HG03354 (cell line): ENCODE data around the gene ATG5.

Source experiments
- ATAC-seq: cut with Tn5 transposase; IDR thresholded peaks from one replicate; pipeline ENCODE4 v1.9.1; 2021; ENCODE audit warnings: mild to moderate bottlenecking; ENCODE audit not compliant: unreplicated experiment, poor library complexity, severe bottlenecking

ATG5 gene

DNA sequence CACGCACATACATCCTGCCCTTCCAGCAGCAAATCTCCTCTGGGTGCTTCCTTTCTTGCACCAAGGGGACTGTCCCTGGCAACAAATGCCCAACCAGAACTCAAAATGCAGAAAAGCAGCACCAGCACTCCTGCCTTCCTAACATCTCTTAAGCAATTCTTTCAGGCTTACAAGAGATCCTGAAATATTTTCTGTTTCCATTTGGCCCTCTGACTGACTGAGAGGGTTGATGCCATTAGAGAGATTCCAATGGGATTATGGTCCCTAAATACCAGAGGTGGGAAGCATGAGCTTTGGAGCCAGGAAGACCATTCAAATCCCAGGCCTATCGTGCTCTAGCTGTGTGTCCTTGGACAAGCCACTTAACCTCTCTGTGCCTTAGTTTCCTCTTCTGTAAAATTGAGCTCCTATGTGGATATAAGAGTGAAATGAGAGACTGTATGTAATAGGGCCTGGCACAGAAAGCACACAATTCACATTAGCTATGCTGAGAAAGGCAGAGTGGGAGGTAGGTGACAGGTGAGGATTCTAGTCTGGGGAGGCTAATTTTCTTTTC, 182.6 kb downstream of the ATG5 start:
- ATAC-seq: no peak

DNA sequence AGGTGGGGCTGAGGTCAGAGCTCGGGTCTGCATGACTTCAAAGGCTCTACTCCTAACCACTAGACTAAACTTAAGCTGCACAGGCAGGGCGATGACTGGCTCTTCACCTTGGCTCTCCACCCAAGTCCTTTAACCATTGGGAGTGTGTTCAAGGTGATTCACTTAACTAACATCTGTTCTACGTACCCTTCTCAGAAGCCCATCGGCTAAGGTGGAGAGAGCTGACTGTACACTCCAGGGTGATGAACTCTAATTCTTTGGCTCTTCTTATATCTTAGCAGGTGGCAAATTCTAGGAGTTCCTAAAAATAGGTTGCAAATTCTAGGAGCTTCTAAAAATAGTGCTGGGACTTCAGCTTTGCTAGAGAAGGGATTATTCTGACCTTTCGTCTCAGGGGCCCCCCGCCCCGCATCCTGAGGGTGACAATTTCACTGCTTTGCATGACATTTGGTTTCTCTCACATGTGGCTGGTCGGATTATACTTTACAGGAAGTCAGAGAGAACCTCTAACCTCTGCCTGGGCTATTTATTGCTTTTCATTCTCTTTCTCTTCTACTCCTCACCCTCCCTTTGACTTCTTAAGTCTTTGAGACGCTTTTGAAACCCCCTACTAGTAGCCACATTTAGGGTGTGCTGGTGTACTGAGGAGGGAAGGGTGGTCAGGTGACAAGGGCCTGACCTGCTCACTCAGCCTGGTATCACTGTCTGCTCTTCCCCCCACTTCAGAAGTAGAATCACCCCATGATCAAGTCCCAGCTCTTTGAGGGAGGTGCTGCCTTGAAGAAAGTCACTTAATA, 183.9 kb downstream of the ATG5 start:
- peak; percentile 84 for ATAC-seq

- ATAC-seq: no peak
These were observed 187.4 kb downstream of the ATG5 start for GRCh38 chr6:106138151-106138550.

DNA sequence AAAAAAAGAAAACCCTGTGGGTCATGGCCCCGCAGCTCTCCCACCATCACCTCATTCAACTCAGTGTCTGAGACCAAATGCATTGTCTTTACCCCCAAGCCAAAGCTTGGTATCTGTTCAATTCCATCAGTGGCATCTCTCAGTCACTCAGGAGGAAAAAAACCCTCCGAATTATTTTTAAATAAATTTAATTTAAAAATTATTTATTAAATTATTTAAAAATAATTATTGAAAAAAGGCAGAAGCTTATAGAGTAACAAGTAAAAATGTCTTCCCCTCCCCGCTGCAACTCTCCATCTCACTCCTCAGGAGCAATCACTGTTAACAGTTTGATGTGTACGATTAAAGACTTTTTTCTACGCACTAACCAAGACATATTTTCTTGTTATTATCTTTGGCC, 188.7 kb downstream of the ATG5 start:
- ATAC-seq: no peak

DNA sequence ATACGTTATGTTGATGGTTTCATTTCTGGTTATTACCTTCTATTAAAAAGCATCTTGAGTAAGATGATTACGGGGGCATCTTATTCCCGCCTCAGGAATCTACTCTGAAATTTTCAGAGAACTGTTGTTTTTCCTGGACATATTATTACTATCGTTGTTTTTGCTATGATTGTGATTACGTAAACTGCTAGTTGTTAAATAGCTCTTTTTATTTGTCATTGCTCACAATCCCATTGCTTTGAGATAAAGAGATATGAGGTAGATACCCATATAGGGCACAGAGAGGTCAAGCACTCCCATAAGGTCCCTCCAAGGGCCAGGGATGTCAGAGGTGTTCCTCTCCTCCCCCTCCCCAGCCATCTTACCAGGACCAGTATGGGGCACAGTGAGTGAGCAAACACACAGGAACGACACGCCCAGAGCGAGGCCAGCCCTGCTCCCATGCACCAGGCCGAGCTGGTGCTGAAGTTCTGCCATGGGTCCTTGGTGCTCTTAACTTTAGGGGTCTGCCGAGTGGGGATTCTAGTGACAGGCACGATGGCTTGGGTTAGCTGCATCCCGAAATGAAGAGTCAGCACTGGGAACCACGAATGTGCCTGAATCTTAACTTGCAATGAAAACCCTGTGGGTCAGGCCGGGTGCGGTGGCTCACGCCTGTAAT, 189.5 kb downstream of the ATG5 start:
- ATAC-seq: no peak

DNA sequence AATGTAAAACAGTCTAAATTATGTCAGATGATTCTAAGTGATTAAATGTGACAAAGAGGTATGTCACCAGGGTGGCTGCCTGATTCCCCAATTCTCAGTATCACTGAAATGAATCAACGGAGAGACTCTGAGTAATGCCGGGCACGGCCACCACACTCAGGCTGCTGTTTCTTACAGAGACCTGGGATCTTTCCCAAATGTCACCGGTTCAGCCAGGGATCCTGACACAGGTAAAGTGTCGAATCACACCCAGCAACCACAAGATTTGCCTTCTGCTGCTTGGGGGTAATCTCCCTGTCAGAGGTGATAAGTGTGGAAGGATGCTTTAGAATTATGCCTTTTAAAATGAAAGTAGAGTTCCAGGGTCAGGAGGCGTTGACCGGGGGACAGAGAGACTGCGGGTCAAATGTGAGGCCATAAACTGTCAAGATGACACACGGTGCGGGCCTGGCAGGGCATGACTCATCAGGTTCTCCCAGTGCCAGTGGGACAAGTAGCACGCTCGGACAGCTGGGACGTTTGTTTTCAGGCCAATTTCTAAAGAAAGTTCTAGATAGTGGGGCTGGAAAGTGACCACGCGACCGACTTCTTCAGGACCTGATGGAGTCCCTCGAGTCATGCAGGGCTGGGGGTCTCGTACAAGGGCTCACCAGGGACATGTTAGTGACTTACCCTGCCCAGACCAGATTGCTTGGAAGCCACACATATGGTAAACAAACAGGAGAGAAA, 190.5 kb downstream of the ATG5 start:
- no peak for ATAC-seq
